Transverse colon (tissue), 4 donors: ENCODE measurements around the gene GJB4.

Experiments
- CTCF ChIP-seq, 5 experiments: fragments of 200-600 bp in 3 of 5; fragments of 450-650 bp in 2 of 5; sonication (generic) in 3 of 5; IDR thresholded peaks; 1 replicate in 2 of 5; 2 replicates in 3 of 5; pipeline ENCODE4 v1.5.1; 2016 to 2017; ENCODE audit warnings: antibody characterized with exemption in 5 of 5, inconsistent platforms in 3 of 5, mild to moderate bottlenecking in 2 of 5, moderate library complexity in 1 of 5
- EP300 ChIP-seq: sonication (generic); formaldehyde crosslinking; IDR thresholded peaks from one replicate; pipeline ENCODE4 v1.6.1; 2017; ENCODE audit warnings: antibody characterized with exemption, low read depth
- POLR2A ChIP-seq: fragments of 450-650 bp; IDR thresholded peaks from one replicate; pipeline ENCODE4 v1.6.1; 2016; ENCODE audit warnings: antibody characterized with exemption, mild to moderate bottlenecking, moderate library complexity
- POLR2AphosphoS5 ChIP-seq, 3 donors: sonication (generic); formaldehyde crosslinking; IDR thresholded peaks; one replicate each; pipeline ENCODE4 v1.6.1; 2016; ENCODE audit warnings: antibody characterized with exemption in 3 of 3

GRCh38 chr1:34745666-34746065 lies 13.9 kb upstream of the GJB4 start:
- TF ChIP-seq CTCF (IDR thresholded peaks at IDR 0.05) (no peak), POLR2A (no peak), POLR2AphosphoS5 (IDR thresholded peaks at IDR 0.05) (no peak), EP300 (no peak)
